ENCODE results near the gene TRIM64.
"Not testable (repeated sequence)": the region's sequence is repeated elsewhere in the genome, so short reads cannot be mapped to it uniquely, and the experiment has no call there.

The TRIM64 gene, protein sequence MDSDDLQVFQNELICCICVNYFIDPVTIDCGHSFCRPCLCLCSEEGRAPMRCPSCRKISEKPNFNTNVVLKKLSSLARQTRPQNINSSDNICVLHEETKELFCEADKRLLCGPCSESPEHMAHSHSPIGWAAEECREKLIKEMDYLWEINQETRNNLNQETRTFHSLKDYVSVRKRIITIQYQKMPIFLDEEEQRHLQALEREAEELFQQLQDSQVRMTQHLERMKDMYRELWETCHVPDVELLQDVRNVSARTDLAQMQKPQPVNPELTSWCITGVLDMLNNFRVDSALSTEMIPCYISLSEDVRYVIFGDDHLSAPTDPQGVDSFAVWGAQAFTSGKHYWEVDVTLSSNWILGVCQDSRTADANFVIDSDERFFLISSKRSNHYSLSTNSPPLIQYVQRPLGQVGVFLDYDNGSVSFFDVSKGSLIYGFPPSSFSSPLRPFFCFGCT

DNA sequence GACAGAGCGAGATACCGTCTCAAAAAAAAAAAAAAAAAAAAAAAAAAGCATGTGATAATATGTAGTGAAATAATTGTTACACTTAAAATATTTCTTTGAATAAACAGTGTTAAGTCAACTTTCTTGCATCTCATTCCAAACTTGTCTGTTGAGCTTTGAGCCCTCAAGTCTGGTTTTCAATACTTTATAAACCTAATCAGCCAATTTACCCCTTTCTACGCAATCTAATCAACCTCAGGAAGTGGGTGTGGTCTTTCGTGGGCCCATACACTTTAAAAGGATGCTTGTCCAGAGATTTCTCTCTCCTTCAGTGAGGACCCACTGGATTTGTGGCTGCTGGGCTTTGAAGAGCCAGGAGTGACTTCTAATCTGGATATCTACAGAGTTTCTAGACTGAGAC lies at the start of gene TRIM64:
TRIM64 (plus strand) TSS at position 301 of the 400 bp plus-strand sequence. CDS start 2,467 bp downstream, outside the sequence.
- not testable (repeated sequence) for DNase-seq

DNA sequence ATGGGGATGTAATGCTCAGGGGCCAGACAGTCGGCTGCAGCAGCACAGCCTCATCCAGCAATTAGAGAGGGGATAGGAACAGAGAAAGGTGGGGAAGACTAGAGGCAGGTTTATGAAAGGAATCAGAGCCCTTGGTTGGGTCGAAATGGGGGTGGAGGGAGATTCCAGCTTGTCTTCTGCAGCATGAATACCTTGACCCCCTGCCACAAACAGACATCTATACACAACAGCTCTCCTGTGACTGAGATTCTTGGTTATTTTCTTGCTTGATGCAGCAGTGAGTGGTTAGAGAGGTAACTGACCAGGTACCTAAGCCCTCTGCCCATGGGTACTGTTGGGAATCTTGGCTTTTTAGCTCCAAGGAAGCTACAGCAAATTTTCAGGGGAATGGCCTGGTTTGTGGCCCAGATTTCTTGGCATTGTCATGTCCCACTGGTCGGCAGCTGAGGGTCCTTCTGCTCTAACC lies 43.6 kb upstream of the TRIM64 start, which contains the start of gene TRIM49D1:
TRIM49D1 (minus strand) TSS at position 51 of the 466 bp plus-strand sequence. CDS start 4,535 bp downstream, outside the sequence.
- DNase-seq, result no peak

DNA sequence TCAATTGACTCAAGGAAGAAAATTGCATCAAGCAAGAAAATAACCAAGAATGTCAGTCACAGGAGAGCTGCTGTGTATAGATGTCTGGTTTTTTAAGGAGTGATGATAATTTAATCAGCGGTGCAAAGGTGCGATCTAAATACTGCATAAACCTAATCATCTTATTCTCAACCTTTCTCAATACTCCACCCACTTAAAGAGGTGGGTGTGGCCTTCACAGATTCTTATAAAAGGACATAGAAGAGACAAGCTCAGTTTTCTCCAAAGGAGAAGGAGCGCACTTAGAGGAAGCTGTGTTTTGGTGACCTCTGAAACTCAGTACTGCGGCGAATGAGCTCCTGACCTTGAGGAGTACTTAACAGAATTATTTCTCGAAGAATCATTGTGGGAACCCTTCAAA lies 42.1 kb upstream of the TRIM64 start, which contains the start of gene TRIM49D2:
TRIM49D2 (plus strand) TSS at position 301 of the 400 bp plus-strand sequence. CDS start 2,698 bp downstream, outside the sequence.
- not testable (repeated sequence) for DNase-seq

DNA sequence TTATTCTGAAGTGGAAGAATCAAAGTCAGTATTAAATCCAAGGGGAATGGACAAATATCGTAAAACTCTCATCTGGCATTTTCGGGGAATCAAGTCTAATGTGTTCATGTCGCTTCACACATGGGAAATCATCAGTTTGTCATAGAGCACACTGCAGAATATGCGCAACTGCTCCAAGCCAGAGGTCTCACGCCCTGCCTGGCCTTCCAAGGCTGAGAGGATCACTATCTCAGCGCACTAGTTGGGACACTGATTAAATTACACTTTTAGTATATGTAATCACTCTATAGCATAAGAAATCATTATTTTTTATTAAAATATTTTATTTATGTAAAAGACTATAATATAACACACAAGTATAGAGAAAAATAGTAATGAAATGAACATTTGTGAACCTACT lies 5.0 kb upstream of the TRIM64 start:
- not testable (repeated sequence) for DNase-seq
